Measurements from ENCODE around the gene SDK2.
A peak's percentile ranks its signal among the peaks of the same experiment; 100 is the strongest.
"Not testable (repeated sequence)": the region's sequence is repeated elsewhere in the genome, so short reads cannot be mapped to it uniquely, and the experiment has no call there.

The SDK2 gene

GRCh38 chr17:73498176-73498575 lies 146.1 kb downstream of the SDK2 start:
- no peak for DNase-seq

DNA sequence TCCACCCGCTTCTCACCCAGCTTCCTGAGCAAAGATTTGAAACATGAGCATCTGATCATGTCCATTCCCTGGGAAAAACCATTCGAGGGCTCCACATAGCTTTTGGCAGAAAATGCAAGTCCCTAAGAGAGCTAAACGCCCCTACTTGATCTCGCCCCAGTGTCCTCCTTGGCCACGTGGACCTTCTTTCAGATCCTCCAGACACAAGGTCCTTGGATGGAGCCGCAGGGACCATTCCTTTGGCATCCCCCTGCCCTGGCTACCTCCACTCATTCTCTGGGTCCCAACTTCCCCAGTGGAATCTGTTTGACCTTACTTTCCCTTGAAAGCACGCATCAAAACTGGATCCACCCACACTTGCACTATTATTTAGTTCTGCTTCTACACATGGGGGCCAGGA lies 146.5 kb downstream of the SDK2 start:
- DNase-seq: no peak

- no peak for DNase-seq
These were observed 148.0 kb downstream of the SDK2 start for GRCh38 chr17:73496232-73496631.

DNA sequence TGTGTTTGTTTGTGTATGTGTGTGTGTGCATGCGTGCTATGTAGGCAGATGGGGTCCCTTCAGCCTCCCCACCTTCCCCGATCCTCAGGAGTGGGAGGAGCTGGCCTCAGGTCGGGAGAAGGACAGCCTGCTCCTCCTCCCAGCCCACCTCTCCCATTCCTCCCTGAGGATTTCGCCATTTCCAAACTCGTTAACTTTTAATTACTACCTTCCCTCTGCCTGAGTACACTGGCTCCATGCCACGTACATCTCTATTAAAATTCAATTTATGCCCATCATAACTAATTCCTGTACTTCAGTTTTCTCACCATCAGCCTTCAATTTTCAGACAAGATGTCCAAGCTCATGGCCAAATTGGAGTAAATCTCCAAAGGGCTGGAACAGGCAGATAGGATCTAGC lies 148.6 kb downstream of the SDK2 start:
- DNase-seq: no peak

GRCh38 chr17:73494950-73495349 lies 149.3 kb downstream of the SDK2 start:
- DNase-seq: no peak

DNA sequence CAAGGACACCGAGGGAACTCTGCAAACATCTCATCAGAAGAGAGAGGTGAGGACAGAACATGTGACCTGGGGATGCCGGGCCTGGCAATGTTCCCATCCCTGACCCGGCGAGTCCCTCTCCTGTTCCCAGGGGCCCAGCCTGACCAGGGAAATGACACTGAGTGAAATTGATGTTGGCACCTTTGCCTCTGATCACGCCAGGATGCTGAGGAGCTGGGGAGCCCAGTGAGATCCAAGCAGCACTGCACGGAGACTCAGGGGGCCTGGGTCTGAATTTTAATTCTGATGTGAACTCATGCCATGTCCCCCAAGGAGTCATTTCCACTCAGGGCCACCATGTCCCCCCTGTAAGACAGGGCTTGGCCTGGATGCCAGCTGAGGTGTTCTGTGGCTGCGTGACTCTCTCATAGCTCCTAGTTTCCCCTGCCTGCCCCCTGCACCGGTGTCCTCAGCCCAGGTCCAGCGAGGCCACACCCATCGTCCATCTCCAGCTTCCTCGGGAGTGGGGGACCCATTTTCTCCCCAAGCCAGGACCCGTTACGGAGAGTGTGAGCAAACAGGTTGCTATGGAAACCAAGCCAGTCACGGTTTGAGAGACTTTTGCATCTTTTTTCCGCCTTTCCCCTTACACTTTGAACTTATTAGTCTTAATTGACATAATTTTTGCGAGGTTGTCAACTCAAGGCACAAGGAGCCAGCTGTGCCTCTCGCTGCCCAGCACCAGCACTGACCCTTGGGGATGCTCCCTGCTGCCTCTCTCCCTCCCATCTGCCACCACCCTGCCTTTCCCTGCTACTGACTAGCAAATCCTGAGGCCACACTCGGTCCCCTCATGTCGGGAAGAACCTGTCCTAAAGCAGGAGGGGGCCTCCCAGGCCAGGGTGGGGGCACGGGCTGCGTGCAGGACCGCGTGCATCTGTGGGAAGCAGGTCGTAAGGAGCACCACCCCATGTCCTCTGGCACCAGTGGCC lies 150.0 kb downstream of the SDK2 start:
- DNase-seq: no peak

DNA sequence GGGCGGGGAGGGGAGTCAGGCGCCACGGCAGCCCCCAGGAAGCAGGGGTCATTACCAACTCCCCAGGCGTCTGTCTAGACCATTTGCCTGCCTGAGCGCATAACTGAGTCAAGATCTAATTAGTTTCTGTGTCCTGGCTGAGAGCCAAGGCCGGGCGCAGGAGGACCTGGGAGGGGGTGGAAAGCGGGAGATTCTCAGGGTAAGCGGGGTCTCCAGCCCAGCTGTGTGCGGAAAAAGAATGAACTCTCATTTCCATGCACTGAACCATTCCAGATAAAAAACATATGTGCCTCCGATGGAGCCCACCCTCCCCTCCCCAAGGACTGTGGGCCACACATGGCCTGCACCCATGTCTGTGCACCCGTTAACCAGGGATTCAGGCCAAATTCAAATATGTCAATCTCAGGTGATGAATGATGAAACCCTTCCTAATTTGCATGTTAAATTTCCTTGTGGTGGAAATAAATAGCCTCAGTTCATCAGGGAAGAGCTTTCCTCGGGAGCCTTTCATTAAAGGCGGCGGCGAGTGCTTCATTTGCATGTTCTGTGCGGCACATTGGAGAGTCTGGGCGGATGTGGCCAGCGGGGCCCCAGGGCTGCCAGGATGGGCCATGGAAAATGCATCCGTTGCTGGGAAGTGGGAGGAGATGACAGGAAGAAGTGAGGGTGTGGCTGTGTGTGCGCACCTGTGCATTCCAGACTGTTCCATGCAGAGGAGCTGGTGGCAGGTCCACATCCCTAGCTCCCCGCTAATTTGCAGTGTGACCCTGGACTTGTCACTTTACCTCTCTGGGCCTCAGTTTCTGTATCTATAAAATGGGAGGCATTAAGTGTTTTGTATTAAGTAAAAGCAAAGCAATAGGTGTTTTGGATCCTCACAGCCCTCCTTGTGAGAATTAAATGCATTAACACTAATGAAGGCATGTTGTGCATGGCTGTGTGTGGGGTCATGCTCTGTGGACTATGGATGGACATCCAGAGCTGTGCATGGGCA lies 151.1 kb downstream of the SDK2 start:
- DNase-seq: no peak

- no peak for DNase-seq
These were observed 152.0 kb downstream of the SDK2 start for GRCh38 chr17:73492125-73492820.

DNA sequence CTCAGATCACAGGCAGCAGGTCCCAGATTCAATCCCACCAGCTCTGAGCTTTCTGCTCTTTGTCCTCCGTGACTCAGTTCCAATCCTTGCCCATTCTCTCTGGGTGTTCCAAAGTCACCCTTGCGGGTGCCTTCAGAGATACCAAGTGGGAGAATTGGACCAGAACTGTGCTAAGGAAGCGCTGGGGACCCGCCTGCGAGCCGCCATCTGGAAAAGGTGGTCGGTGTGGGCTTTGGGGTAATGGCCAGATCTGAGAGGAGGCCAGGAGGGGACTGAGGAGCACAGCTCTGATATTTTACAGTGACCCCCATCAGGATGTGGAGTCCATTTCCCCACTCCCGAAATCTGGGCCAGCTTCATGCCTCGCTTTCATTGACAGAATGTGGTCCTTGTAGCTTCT lies 152.6 kb downstream of the SDK2 start:
- no peak for DNase-seq

- DNase-seq: no peak
These were observed 153.4 kb downstream of the SDK2 start for GRCh38 chr17:73490851-73491250.

DNA sequence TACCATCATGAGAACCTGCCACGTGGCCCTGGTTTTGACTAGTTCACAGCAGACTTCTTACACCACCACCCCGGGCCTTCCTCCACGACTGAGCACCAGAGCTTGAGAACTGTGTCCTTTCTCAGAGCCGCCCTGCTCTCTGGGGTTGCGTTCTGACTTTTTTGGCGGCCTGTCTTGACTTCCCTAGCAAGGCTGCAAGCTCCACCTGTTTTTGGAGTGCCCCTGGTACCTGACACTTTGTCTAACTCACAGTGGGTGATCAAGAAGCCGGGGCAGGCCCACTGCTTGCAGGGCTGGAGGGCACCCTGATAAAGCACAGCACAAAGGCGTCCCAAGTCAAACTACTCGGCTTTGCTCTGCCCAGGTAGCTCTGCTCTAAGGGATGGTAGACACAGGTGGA lies 154.3 kb downstream of the SDK2 start:
- DNase-seq: no peak

GRCh38 chr17:73489333-73489732 lies 154.9 kb downstream of the SDK2 start:
- no peak for DNase-seq

DNA sequence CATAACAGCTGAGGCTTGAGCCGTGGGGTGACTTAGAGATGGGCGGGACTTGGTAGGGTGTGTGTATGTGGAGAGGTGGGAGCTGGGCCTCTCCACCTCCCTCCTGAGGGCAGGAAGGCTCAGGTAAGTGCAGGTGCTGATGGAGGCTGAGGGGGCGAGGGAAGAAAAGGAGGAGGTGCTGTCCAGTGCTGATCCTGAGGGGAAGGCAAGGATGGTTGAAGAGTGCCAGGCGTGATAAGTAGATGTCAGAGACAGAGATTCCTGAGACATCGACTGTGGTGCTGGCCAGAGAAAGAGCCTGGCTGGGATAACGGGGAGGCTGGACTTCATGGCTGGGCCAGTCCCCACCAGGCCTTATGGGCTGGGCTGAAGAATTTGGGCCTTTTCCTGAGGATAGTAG lies 159.1 kb downstream of the SDK2 start:
- no peak for DNase-seq

GRCh38 chr17:73482894-73483293 lies 161.4 kb downstream of the SDK2 start:
- DNase-seq: no peak

DNA sequence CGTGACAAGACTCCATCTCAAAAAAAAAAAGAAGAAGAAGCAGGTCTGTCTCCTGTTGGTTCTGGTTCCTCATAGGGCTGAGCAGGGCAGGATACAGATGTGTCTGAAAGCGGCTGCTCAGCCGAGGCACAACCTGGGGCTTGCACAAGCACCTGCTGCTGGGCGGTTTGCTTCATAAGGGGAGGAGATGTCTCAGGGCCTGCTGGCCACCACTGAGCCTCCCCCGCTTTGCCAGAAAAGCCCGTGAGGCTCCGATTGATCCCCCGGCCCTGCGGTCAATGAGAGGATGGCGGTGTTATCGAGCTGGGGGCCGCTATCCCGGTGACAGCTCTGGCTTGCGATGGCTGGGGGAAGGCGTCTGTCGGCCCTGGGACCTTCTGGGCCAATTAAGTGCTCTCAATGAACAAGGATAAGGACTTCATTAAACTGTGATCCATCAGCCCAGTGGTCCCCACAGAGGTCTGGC lies 162.0 kb downstream of the SDK2 start:
- no peak for DNase-seq

DNA sequence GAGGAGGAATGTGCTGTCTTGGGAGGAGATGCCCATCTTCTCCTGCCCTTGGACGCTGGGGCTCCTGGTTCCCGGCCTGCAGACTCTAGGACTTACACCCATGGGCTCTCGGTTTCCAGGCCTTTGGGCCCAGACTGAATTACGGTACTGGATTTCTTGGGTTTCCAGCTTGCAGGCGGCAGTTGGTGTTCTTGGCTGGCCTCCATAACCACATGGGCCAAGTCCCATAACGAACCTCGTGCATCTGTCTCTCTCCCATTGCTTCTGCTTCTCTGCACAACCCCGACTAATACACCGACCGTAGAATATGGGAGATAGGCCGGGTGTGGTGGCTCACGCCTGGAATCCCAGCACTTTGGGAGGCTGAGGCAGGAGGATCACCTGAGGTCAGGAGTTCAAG lies 162.6 kb downstream of the SDK2 start:
- DNase-seq: no peak

GRCh38 chr17:73480740-73481139 lies 163.5 kb downstream of the SDK2 start:
- no peak for DNase-seq

- no peak for DNase-seq
These were observed 165.3 kb downstream of the SDK2 start for GRCh38 chr17:73478768-73479424.

DNA sequence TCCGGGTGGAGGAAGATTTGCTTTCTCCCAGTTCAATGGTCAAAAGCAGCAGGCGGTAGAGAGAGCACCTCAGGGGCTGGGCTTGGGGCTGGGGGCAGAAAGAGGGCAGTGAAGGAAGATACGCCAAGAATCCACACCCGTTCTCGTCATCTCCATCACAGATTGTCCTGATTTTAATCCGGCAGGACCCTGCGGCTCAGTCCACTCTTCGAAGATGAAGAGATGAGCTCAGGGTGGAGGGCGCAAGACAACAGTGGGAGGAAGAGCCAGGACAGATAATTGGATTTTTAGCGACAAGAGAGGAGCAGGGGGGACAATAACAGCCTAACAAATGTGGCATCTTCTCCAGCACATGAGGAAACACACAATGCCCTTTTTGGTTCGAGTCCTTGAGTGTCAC lies 165.9 kb downstream of the SDK2 start:
- DNase-seq: no peak

DNA sequence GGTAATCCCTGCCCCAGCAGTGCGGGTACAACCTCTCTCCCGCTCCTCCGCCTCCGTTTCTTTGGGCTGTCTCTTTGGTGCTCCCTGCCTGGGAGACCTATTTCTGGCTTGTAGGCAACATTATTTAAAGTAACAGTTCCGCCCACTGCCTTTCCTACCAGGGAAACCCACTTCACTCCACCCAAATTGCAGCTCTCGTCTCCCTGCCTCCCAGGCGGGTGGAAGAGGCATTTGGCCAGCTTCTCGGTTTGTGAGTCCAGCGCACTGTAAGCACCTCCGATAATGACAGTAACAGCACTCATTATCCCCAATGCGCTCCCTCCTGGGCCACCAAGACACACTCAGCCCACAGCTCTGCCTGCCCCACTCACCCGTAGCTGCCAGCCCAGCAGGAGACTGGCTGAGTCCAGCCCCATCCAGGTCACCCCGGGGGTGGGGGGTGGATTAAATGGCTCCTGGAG lies 167.3 kb downstream of the SDK2 start:
- DNase-seq: no peak

DNA sequence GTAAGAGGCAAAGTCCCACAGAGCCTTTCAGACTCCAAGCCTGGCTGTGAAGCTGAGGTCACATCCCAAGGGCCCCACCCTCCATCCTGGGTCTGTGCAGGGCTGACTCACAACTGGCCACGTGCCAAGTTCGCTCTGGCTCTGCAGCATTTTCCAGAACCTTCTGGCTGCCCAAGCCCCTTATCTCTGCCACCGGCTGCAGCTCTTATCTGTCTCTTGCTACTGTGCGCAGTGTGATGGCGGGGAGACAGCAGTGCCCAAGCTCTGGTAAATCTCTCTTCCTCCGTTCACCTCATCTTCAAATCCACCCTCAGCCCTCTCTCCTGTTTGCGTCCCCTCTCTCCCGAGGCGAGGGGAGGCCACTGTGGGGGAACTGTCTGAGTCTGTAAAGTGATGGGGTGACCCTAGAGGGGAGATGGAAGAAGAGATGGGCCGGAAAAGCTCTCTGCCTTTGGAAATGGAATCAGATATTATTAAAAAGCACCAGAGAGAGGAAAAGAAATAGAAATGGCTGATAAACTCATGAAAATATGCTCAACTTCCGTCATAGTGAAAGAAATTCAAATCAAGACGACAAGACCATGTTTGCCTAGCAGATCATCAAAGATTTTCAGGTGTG lies 169.8 kb downstream of the SDK2 start:
- peak; percentile 46 for DNase-seq

GRCh38 chr17:73472715-73473114 lies 171.5 kb downstream of the SDK2 start:
- not testable (repeated sequence) for DNase-seq
